Ishikawa (cell line): ENCODE measurements around the gene ATP2B2.

Experiments used
- TCF12 ChIP-seq: IDR thresholded peaks from 2 replicates; pipeline ENCODE4 v1.6.1; 2012; ENCODE audit warnings: low read depth
- TF ChIP-seq, protein P1 (sequence below): IDR thresholded peaks from 2 replicates; pipeline ENCODE4 v1.6.1; 2012; ENCODE audit warnings: low read depth, mild to moderate bottlenecking

DNA sequence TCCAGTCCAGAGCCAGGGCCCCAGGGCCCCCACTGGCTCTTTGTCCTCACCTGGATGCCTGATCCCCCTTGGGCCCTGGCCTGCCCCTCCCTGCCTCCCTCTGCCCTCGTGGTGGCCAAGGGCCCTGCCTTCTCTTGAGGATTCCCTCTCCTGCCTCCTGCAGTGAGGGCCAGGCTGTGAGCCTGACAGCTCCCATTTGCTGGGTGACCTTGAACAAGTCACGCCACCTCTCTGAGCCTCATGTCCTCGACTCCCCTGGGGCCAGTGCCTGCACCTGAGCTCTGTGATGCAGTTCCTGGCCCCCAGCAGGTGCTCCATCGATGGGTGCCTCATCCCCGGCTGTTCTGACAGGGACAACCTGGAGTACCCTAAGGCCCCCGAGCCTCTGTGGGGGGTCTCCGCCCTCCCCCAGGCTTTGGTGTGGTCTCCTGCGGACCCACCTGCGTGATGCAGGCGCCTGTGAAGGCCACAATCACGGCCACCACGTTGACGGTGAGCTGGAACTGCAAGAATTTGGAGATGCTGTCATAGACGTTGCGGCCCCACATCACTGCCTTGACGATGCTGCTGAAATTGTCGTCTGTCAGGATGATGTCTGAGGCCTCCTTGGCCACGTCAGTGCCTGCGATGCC is 160.3 kb downstream of the ATP2B2 start:
- TF ChIP-seq, protein P1, sequence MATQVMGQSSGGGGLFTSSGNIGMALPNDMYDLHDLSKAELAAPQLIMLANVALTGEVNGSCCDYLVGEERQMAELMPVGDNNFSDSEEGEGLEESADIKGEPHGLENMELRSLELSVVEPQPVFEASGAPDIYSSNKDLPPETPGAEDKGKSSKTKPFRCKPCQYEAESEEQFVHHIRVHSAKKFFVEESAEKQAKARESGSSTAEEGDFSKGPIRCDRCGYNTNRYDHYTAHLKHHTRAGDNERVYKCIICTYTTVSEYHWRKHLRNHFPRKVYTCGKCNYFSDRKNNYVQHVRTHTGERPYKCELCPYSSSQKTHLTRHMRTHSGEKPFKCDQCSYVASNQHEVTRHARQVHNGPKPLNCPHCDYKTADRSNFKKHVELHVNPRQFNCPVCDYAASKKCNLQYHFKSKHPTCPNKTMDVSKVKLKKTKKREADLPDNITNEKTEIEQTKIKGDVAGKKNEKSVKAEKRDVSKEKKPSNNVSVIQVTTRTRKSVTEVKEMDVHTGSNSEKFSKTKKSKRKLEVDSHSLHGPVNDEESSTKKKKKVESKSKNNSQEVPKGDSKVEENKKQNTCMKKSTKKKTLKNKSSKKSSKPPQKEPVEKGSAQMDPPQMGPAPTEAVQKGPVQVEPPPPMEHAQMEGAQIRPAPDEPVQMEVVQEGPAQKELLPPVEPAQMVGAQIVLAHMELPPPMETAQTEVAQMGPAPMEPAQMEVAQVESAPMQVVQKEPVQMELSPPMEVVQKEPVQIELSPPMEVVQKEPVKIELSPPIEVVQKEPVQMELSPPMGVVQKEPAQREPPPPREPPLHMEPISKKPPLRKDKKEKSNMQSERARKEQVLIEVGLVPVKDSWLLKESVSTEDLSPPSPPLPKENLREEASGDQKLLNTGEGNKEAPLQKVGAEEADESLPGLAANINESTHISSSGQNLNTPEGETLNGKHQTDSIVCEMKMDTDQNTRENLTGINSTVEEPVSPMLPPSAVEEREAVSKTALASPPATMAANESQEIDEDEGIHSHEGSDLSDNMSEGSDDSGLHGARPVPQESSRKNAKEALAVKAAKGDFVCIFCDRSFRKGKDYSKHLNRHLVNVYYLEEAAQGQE, result no peak
- no peak for TF ChIP-seq TCF12
